HG02763 (cell line): ENCODE measurements around the gene G2E3.

ENCODE experiments used
- ATAC-seq: cut with Tn5 transposase; IDR thresholded peaks from one replicate; pipeline ENCODE4 v1.9.1; 2021; ENCODE audit warnings: mild to moderate bottlenecking, moderate library complexity; ENCODE audit not compliant: unreplicated experiment

G2E3 gene

GRCh38 chr14:30648471-30648870 is 89.5 kb downstream of the G2E3 start:
- no peak for ATAC-seq

GRCh38 chr14:30651937-30652336 is 93.0 kb downstream of the G2E3 start:
- ATAC-seq, result no peak

GRCh38 chr14:30655124-30655523 is 96.2 kb downstream of the G2E3 start:
- no peak for ATAC-seq

GRCh38 chr14:30655658-30656057 is 96.7 kb downstream of the G2E3 start:
- no peak for ATAC-seq

- no peak for ATAC-seq
Measured at GRCh38 chr14:30656190-30656632, 97.3 kb downstream of the G2E3 start.

GRCh38 chr14:30657050-30657449 is 98.1 kb downstream of the G2E3 start:
- ATAC-seq, result no peak

- no peak for ATAC-seq
Measured at GRCh38 chr14:30657606-30658163, 98.7 kb downstream of the G2E3 start.

- no peak for ATAC-seq
Measured at GRCh38 chr14:30658645-30659044, 99.7 kb downstream of the G2E3 start.

GRCh38 chr14:30669594-30669993 is 110.6 kb downstream of the G2E3 start:
- ATAC-seq, result no peak
